GM23338 (cell line): ENCODE results near the gene LHB. TPM values are rescaled to one million over a fixed set of nuclear protein-coding genes. Genes with fewer than 3 reads are reported as not detected.

Source experiments
- EZH2 ChIP-seq: fragments of 200-600 bp; sonication (generic); IDR thresholded peaks from one replicate; pipeline ENCODE4 v1.8.0; 2017; ENCODE audit warnings: antibody characterized with exemption, mild to moderate bottlenecking, low read depth; ENCODE audit not compliant: unreplicated experiment
- EZH2phosphoT487 ChIP-seq: fragments of 200-600 bp; sonication (generic); IDR thresholded peaks from one replicate; pipeline ENCODE4 v1.8.1; 2018; ENCODE audit warnings: antibody characterized with exemption; ENCODE audit not compliant: unreplicated experiment
- JUNB ChIP-seq: IDR thresholded peaks from one replicate; pipeline ENCODE4 v1.6.1; 2016; ENCODE audit warnings: antibody characterized with exemption; ENCODE audit not compliant: unreplicated experiment
- POLR2AphosphoS5 ChIP-seq: IDR thresholded peaks from 2 replicates; pipeline ENCODE4 v1.6.1; 2016; ENCODE audit warnings: antibody characterized with exemption, low read depth
- STAT1 ChIP-seq: IDR thresholded peaks from one replicate; pipeline ENCODE4 v1.6.1; 2016; ENCODE audit warnings: antibody characterized with exemption; ENCODE audit not compliant: unreplicated experiment
- ZNF114 ChIP-seq: fragments of 250-450 bp; sonication (Bioruptor Pico); IDR thresholded peaks from 2 replicates; pipeline ENCODE4 v1.5.0; 2020; ENCODE audit warnings: mild to moderate bottlenecking, moderate library complexity
- ZNF331 ChIP-seq: fragments of 250-450 bp; sonication (Bioruptor Pico); IDR thresholded peaks from 2 replicates; pipeline ENCODE4 v1.5.0; 2020; ENCODE audit warnings: low read depth, mild to moderate bottlenecking, moderate library complexity
- polyA plus RNA-seq: library from polyadenylated mRNA; unstranded; fragments of >200 nt; fragmentation: Nextera tagmentation; extraction: Ambion mirVana; gene quantifications from 2 replicates; pipeline ENCODE4 v1.2.1, GENCODE V29; 2016
- total RNA-seq: library from RNA; depleted of rRNA; stranded (reverse); fragments of >200 nt; shearing (Covaris generic); gene quantifications from 2 replicates; pipeline ENCODE4 v1.2.3, GENCODE V29; 2014
- TF ChIP-seq, protein P1 (sequence below): fragments of 250-450 bp; sonication (Bioruptor Pico); IDR thresholded peaks from 2 replicates; pipeline ENCODE4 v1.5.0; 2020; ENCODE audit warnings: mild to moderate bottlenecking, moderate library complexity
- TF ChIP-seq, protein P2 (sequence below), 2 experiments: fragments of 200-600 bp in 1 of 2; sonication (generic) in 1 of 2; conservative IDR thresholded peaks; 2 replicates each; pipeline versions ENCODE4 v1.5.1 to v1.6.1; 2016 to 2017; ENCODE audit warnings: antibody characterized with exemption in 2 of 2, low read depth in 2 of 2, mild to moderate bottlenecking in 2 of 2, moderate library complexity in 1 of 2
- TF ChIP-seq, protein P3 (sequence below): IDR thresholded peaks from 2 replicates; pipeline ENCODE4 v1.6.1; 2016; ENCODE audit warnings: antibody characterized with exemption

The LHB gene
- total and polyA plus RNA-seq, 2 experiments from 2014 or later = 0.76 TPM; not detected in 1

DNA sequence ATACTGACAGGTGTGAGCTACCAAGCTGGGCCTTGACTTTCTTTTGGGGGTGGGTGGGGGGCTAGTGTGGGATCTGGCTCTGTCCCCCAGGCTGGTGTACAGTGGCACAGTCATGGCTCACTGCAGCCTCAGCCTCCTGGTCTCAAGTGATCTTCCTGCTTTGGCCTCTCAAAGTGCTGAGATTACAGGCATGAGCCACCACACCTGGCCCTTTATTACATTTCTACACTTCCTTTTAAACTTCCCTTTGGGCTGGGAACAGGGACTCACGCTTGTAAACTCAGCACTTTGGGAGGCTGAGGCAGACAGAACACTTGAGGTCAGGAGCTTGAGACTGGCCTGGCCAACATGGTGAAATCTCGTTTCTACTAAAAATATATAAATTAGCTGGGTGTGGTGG is 39.8 kb downstream of the LHB start (continued):
- TF ChIP-seq, protein P1, sequence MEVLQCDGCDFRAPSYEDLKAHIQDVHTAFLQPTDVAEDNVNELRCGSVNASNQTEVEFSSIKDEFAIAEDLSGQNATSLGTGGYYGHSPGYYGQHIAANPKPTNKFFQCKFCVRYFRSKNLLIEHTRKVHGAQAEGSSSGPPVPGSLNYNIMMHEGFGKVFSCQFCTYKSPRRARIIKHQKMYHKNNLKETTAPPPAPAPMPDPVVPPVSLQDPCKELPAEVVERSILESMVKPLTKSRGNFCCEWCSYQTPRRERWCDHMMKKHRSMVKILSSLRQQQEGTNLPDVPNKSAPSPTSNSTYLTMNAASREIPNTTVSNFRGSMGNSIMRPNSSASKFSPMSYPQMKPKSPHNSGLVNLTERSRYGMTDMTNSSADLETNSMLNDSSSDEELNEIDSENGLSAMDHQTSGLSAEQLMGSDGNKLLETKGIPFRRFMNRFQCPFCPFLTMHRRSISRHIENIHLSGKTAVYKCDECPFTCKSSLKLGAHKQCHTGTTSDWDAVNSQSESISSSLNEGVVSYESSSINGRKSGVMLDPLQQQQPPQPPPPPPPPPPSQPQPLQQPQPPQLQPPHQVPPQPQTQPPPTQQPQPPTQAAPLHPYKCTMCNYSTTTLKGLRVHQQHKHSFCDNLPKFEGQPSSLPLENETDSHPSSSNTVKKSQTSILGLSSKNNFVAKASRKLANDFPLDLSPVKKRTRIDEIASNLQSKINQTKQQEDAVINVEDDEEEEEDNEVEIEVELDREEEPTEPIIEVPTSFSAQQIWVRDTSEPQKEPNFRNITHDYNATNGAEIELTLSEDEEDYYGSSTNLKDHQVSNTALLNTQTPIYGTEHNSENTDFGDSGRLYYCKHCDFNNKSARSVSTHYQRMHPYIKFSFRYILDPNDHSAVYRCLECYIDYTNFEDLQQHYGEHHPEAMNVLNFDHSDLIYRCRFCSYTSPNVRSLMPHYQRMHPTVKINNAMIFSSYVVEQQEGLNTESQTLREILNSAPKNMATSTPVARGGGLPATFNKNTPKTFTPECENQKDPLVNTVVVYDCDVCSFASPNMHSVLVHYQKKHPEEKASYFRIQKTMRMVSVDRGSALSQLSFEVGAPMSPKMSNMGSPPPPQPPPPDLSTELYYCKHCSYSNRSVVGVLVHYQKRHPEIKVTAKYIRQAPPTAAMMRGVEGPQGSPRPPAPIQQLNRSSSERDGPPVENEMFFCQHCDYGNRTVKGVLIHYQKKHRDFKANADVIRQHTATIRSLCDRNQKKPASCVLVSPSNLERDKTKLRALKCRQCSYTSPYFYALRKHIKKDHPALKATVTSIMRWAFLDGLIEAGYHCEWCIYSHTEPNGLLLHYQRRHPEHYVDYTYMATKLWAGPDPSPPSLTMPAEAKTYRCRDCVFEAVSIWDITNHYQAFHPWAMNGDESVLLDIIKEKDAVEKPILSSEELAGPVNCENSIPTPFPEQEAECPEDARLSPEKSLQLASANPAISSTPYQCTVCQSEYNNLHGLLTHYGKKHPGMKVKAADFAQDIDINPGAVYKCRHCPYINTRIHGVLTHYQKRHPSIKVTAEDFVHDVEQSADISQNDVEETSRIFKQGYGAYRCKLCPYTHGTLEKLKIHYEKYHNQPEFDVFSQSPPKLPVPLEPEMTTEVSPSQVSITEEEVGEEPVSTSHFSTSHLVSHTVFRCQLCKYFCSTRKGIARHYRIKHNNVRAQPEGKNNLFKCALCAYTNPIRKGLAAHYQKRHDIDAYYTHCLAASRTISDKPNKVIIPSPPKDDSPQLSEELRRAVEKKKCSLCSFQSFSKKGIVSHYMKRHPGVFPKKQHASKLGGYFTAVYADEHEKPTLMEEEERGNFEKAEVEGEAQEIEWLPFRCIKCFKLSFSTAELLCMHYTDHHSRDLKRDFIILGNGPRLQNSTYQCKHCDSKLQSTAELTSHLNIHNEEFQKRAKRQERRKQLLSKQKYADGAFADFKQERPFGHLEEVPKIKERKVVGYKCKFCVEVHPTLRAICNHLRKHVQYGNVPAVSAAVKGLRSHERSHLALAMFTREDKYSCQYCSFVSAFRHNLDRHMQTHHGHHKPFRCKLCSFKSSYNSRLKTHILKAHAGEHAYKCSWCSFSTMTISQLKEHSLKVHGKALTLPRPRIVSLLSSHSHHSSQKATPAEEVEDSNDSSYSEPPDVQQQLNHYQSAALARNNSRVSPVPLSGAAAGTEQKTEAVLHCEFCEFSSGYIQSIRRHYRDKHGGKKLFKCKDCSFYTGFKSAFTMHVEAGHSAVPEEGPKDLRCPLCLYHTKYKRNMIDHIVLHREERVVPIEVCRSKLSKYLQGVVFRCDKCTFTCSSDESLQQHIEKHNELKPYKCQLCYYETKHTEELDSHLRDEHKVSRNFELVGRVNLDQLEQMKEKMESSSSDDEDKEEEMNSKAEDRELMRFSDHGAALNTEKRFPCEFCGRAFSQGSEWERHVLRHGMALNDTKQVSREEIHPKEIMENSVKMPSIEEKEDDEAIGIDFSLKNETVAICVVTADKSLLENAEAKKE (CRISPR knock-in tag) = no peak
- TF ChIP-seq, protein P2, sequence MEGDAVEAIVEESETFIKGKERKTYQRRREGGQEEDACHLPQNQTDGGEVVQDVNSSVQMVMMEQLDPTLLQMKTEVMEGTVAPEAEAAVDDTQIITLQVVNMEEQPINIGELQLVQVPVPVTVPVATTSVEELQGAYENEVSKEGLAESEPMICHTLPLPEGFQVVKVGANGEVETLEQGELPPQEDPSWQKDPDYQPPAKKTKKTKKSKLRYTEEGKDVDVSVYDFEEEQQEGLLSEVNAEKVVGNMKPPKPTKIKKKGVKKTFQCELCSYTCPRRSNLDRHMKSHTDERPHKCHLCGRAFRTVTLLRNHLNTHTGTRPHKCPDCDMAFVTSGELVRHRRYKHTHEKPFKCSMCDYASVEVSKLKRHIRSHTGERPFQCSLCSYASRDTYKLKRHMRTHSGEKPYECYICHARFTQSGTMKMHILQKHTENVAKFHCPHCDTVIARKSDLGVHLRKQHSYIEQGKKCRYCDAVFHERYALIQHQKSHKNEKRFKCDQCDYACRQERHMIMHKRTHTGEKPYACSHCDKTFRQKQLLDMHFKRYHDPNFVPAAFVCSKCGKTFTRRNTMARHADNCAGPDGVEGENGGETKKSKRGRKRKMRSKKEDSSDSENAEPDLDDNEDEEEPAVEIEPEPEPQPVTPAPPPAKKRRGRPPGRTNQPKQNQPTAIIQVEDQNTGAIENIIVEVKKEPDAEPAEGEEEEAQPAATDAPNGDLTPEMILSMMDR (conservative IDR thresholded peaks at IDR 0.05; ENCODE audit: low read depth in 2 of 2) = no peak
- TF ChIP-seq JUNB = no peak
- TF ChIP-seq POLR2AphosphoS5 = no peak
- TF ChIP-seq EZH2 = no peak
- TF ChIP-seq ZNF114 (CRISPR knock-in tag) = no peak
- no peak for TF ChIP-seq EZH2phosphoT487
- no peak for TF ChIP-seq STAT1
- no peak for TF ChIP-seq ZNF331 (CRISPR knock-in tag)
- TF ChIP-seq, protein P3, sequence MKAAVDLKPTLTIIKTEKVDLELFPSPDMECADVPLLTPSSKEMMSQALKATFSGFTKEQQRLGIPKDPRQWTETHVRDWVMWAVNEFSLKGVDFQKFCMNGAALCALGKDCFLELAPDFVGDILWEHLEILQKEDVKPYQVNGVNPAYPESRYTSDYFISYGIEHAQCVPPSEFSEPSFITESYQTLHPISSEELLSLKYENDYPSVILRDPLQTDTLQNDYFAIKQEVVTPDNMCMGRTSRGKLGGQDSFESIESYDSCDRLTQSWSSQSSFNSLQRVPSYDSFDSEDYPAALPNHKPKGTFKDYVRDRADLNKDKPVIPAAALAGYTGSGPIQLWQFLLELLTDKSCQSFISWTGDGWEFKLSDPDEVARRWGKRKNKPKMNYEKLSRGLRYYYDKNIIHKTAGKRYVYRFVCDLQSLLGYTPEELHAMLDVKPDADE = no peak
